Gastrocnemius medialis (tissue), 4 donors: Measurements from ENCODE around the gene FAAP20.

Experiments
- POLR2A ChIP-seq, 2 donors: fragments of 450-650 bp; IDR thresholded peaks; one replicate each; pipeline ENCODE4 v1.6.1; 2017; ENCODE audit warnings: antibody characterized with exemption in 2 of 2, mild to moderate bottlenecking in 2 of 2, moderate library complexity in 2 of 2
- TF ChIP-seq, protein P1 (sequence below), 5 experiments: fragments of 450-650 bp in 3 of 5; fragments of 200-600 bp in 2 of 5; sonication (generic) in 2 of 5; IDR thresholded peaks in 4 of 5; conservative IDR thresholded peaks in 1 of 5; 1 replicate in 4 of 5; 2 replicates in 1 of 5; pipeline ENCODE4 v1.5.1; 2016 to 2019; ENCODE audit warnings: antibody characterized with exemption in 5 of 5, mild to moderate bottlenecking in 3 of 5, moderate library complexity in 3 of 5

DNA sequence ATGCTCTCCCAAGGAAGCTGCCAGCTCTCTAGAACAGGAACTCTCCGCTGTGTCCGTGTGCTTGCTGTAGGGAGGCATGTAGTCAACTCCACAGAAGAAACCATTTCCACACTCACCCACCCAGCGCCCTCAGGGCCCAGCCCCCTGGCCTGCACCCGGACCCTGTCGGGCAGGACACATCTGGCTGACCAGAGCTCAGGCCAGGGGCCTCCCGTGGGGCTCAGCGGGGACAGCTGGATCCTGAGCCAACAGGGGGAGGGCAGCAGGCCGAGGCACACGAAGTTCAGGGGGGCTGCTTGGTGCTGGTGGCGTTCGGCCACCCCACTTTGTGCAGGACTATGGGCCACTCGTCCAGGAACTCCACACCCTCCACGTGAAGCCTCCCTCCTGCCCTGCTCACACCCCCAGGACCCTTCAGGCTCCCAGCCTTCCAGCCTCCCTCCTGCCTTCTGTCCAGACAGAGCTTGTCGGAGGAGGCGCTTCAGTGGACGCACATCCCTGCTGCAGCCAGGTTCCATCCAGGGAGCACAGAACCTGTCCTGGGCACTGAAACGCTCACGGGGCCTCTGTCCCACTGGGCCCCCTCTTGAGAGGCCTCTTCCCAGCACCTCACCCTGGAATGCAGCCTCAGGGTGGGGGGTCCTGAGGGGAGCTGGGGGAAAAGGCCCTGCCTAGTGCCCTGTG is 15.0 kb upstream of the FAAP20 start:
- TF ChIP-seq, protein P1, sequence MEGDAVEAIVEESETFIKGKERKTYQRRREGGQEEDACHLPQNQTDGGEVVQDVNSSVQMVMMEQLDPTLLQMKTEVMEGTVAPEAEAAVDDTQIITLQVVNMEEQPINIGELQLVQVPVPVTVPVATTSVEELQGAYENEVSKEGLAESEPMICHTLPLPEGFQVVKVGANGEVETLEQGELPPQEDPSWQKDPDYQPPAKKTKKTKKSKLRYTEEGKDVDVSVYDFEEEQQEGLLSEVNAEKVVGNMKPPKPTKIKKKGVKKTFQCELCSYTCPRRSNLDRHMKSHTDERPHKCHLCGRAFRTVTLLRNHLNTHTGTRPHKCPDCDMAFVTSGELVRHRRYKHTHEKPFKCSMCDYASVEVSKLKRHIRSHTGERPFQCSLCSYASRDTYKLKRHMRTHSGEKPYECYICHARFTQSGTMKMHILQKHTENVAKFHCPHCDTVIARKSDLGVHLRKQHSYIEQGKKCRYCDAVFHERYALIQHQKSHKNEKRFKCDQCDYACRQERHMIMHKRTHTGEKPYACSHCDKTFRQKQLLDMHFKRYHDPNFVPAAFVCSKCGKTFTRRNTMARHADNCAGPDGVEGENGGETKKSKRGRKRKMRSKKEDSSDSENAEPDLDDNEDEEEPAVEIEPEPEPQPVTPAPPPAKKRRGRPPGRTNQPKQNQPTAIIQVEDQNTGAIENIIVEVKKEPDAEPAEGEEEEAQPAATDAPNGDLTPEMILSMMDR (IDR thresholded peaks at IDR 0.05 in 4 of 5, conservative IDR thresholded peaks at IDR 0.05 in 1 of 5), result no peak
- no peak for TF ChIP-seq POLR2A (IDR thresholded peaks at IDR 0.05)
